Neural progenitor cell (in vitro differentiated cells): ENCODE measurements around the gene TMEM169. TPM values are rescaled to one million over a fixed set of nuclear protein-coding genes. Genes with fewer than 3 reads are reported as not detected.

ENCODE experiments used
- DNase-seq: peaks from one replicate; pipeline ENCODE4 v3.0.0-alpha.2; 2016; ENCODE audit warnings: low spot score
- H2AFZ ChIP-seq: fragments of 200-600 bp; sonication (generic); replicated peaks from 2 replicates; pipeline ENCODE4 v1.6.1; 2016; ENCODE audit warnings: antibody characterized with exemption
- H3F3A ChIP-seq: fragments of 200-600 bp; sonication (generic); 2 replicates; pipeline ENCODE4 v1.6.1; 2016; ENCODE audit warnings: antibody characterized with exemption, low read depth
- H3K27ac ChIP-seq: fragments of 200-600 bp; sonication (generic); 2 replicates; pipeline ENCODE4 v1.5.1; 2016; ENCODE audit warnings: mild to moderate bottlenecking
- H3K27me3 ChIP-seq: fragments of 200-600 bp; sonication (generic); 2 replicates; pipeline ENCODE4 v1.6.1; 2016; ENCODE audit warnings: mild to moderate bottlenecking, moderate library complexity
- H3K36me3 ChIP-seq: fragments of 200-600 bp; sonication (generic); 2 replicates; pipeline ENCODE4 v1.5.1; 2016
- H3K4me1 ChIP-seq: fragments of 200-600 bp; sonication (generic); 2 replicates; pipeline ENCODE4 v1.6.1; 2016; ENCODE audit warnings: mixed run types
- H3K4me2 ChIP-seq: fragments of 200-600 bp; sonication (generic); 2 replicates; pipeline ENCODE4 v1.6.1; 2016
- H3K4me3 ChIP-seq: fragments of 200-600 bp; sonication (generic); 2 replicates; pipeline ENCODE4 v1.5.1; 2016
- H3K79me2 ChIP-seq: fragments of 200-600 bp; sonication (generic); 2 replicates; pipeline ENCODE4 v1.6.1; 2016; ENCODE audit warnings: low read depth
- H3K9ac ChIP-seq: fragments of 200-600 bp; sonication (generic); 2 replicates; pipeline ENCODE4 v1.6.1; 2016
- H3K9me3 ChIP-seq: fragments of 200-600 bp; sonication (generic); 2 replicates; pipeline ENCODE4 v1.5.1; 2016; ENCODE audit warnings: low read depth
- H4K20me1 ChIP-seq: fragments of 200-600 bp; sonication (generic); 2 replicates; pipeline ENCODE4 v1.6.1; 2016; ENCODE audit warnings: low read depth
- H3K27ac Mint-ChIP-seq: 3 replicates; pipeline ENCODE4 v1.8.0; 2021; ENCODE audit warnings: mixed read lengths
- H3K27me3 Mint-ChIP-seq: 2 replicates; pipeline ENCODE4 v1.8.0; 2022; ENCODE audit warnings: low read depth, mild to moderate bottlenecking, inconsistent platforms, moderate library complexity, mixed read lengths; ENCODE audit not compliant: insufficient read depth
- H3K36me3 Mint-ChIP-seq: 3 replicates; pipeline ENCODE4 v1.8.0; 2021; ENCODE audit warnings: mixed read lengths
- H3K4me1 Mint-ChIP-seq: 3 replicates; pipeline ENCODE4 v1.8.0; 2021; ENCODE audit warnings: mixed read lengths
- H3K4me3 Mint-ChIP-seq: 3 replicates; pipeline ENCODE4 v1.8.0; 2021; ENCODE audit warnings: mild to moderate bottlenecking, moderate library complexity, mixed read lengths
- H3K9me3 Mint-ChIP-seq: 3 replicates; pipeline ENCODE4 v1.8.0; 2020; ENCODE audit warnings: mixed read lengths
- CTCF ChIP-seq: fragments of 200-600 bp; sonication (generic); IDR thresholded peaks from 2 replicates; pipeline ENCODE4 v1.5.1; 2017; ENCODE audit warnings: antibody characterized with exemption, mild to moderate bottlenecking
- EZH2 ChIP-seq: fragments of 200-600 bp; sonication (generic); IDR thresholded peaks from 2 replicates; pipeline ENCODE4 v1.6.1; 2017; ENCODE audit warnings: antibody characterized with exemption, mild to moderate bottlenecking, moderate library complexity
- EZH2phosphoT487 ChIP-seq: fragments of 200-600 bp; sonication (generic); IDR thresholded peaks from 2 replicates; pipeline ENCODE4 v1.6.1; 2017; ENCODE audit warnings: antibody characterized with exemption
- total RNA-seq: library from RNA; depleted of rRNA; stranded (reverse); fragments of >200 nt; gene quantifications from 2 replicates; pipeline ENCODE4 v1.2.3, GENCODE V29; 2015; ENCODE audit warnings: low replicate concordance

Gene TMEM169
- total RNA-seq, 1 donor from 2014 or later = 17.9 TPM

GRCh38 chr2:216144857-216145256 lies 63.1 kb downstream of the TMEM169 start:
- Mint-ChIP-seq H3K4me1 (no peaks in the 10 kb centered on the region), H3K27me3 (peaks cover 2% of the 10 kb centered on the region), H3K27ac (no peak overlapping the region), H3K4me3 (no peak overlapping the region), H3K36me3 (peaks cover 39% of the 10 kb centered on the region), H3K9me3 (no peaks in the 10 kb centered on the region)
- no peak for TF ChIP-seq CTCF
- TF ChIP-seq EZH2 = no peak
- TF ChIP-seq EZH2phosphoT487 = no peak
- H3K79me2 ChIP-seq = peaks cover 73% of the 10 kb centered on the region
- H2AFZ ChIP-seq = no peak overlapping the region
- no peak overlapping the region for H3K4me3 ChIP-seq
- H3K4me1 ChIP-seq = peaks cover 30% of the 10 kb centered on the region
- no peaks in the 10 kb centered on the region for H3K9me3 ChIP-seq
- peak overlapping the region; percentile 82 for H3K27ac ChIP-seq
- DNase-seq = no peak
- peaks cover 72% of the 10 kb centered on the region for H4K20me1 ChIP-seq
- no peak overlapping the region for H3K9ac ChIP-seq
- H3K4me2 ChIP-seq = peak overlapping the region; percentile 49
- no peaks in the 10 kb centered on the region for H3K27me3 ChIP-seq
- peaks cover 38% of the 10 kb centered on the region for H3K36me3 ChIP-seq
- peaks cover 65% of the 10 kb centered on the region for H3F3A ChIP-seq

- peaks cover 22% of the 10 kb centered on the region for H3K36me3 ChIP-seq
- DNase-seq = no peak
These were observed 64.9 kb downstream of the TMEM169 start for GRCh38 chr2:216146573-216146972.

GRCh38 chr2:216147172-216148131 lies 65.7 kb downstream of the TMEM169 start:
- DNase-seq = no peak
- Histone ChIP-seq H3K9me3 (no peaks in the 10 kb centered on the region), H3K9ac (no peak overlapping the region), H3K4me3 (no peak overlapping the region), H3K79me2 (peaks cover 77% of the 10 kb centered on the region), H3K36me3 (peaks cover 18% of the 10 kb centered on the region), H3K4me1 (peaks cover 36% of the 10 kb centered on the region), H4K20me1 (peaks cover 82% of the 10 kb centered on the region), H3F3A (peaks cover 57% of the 10 kb centered on the region), H2AFZ (no peak overlapping the region), H3K27me3 (no peaks in the 10 kb centered on the region), H3K27ac (peak overlapping the region; percentile 75), H3K4me2 (no peak overlapping the region)
- H3K4me1 Mint-ChIP-seq = no peaks in the 10 kb centered on the region
- peaks cover 2% of the 10 kb centered on the region for H3K27me3 Mint-ChIP-seq
- H3K9me3 Mint-ChIP-seq = no peaks in the 10 kb centered on the region
- H3K36me3 Mint-ChIP-seq = peaks cover 42% of the 10 kb centered on the region
- no peak overlapping the region for H3K27ac Mint-ChIP-seq
- TF ChIP-seq CTCF (no peak), EZH2 (no peak), EZH2phosphoT487 (no peak)
- no peak overlapping the region for H3K4me3 Mint-ChIP-seq

More at GRCh38 chr2:216146573-216146972, 64.9 kb downstream of the TMEM169 start:
- no peaks in the 10 kb centered on the region for H3K9me3 Mint-ChIP-seq
- H2AFZ ChIP-seq = no peak overlapping the region
- H3K27ac ChIP-seq = peak overlapping the region; percentile 75
- no peak overlapping the region for H3K4me3 ChIP-seq
- no peak overlapping the region for H3K4me3 Mint-ChIP-seq
- peak overlapping the region; percentile 49 for H3K4me2 ChIP-seq
- H3K9ac ChIP-seq = no peak overlapping the region
- no peaks in the 10 kb centered on the region for H3K4me1 Mint-ChIP-seq
- no peaks in the 10 kb centered on the region for H3K9me3 ChIP-seq
- H3K27me3 ChIP-seq = no peaks in the 10 kb centered on the region
- peaks cover 57% of the 10 kb centered on the region for H3F3A ChIP-seq
- H3K27ac Mint-ChIP-seq = no peak overlapping the region
- peaks cover 76% of the 10 kb centered on the region for H4K20me1 ChIP-seq
- peaks cover 2% of the 10 kb centered on the region for H3K27me3 Mint-ChIP-seq
- TF ChIP-seq EZH2 (no peak), CTCF (no peak), EZH2phosphoT487 (no peak)
- peaks cover 35% of the 10 kb centered on the region for H3K4me1 ChIP-seq
- H3K79me2 ChIP-seq = peaks cover 77% of the 10 kb centered on the region
- peaks cover 40% of the 10 kb centered on the region for H3K36me3 Mint-ChIP-seq
